ENCODE data around the gene SNAI3. TPM values are rescaled to one million over a fixed set of nuclear protein-coding genes. Genes with fewer than 3 reads are reported as not detected.

The SNAI3 gene
- total RNA-seq, 4 donors from 2014 or later: 0.39 to 1.7 (median 1.1) TPM; not detected in 1

DNA sequence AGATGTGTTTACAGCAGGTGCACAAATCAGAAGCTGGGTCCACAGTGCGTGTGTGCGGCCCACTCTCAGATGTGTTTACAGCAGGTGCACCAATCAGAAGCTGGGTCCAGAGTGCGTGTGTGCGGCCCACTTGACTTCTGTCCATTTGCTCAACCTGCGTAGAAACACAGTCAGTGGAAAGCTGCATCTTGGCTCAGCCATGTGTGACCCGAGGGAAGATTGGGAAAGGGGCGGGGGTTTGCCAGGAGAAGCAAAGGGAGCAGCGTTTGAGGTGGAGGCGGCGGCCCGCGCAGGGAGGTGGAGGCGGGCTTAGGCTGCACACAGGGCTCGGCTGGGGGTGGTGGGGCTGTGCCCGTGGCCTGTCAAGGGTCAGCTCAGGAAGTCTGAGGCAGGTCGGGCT lies 24.2 kb upstream of the SNAI3 start:
- no peak for ATAC-seq
- no peak overlapping the region for H3K27ac ChIP-seq
- 52% methylated on average over 7 of the region's 16 CpGs; no CpG with 5 or more reads in 1 of the 2 donors for WGBS, 2 donors (ENCODE audit: low coverage in 1 of 2)
- H3K9me3 ChIP-seq: no peaks in the 10 kb centered on the region
- no peak overlapping the region for H3K4me3 ChIP-seq
- no peaks in the 10 kb centered on the region for H3K27me3 ChIP-seq
- peaks cover 0 to 25% (median 9%) of the 10 kb centered on the region in 3 donors for H3K4me1 ChIP-seq
- TF ChIP-seq POLR2AphosphoS5 (IDR thresholded peaks at IDR 0.05) (no peak), EP300 (IDR thresholded peaks at IDR 0.05) (no peak)
- H3K36me3 ChIP-seq: peaks cover 0 to 40% of the 10 kb centered on the region in 2 donors

DNA sequence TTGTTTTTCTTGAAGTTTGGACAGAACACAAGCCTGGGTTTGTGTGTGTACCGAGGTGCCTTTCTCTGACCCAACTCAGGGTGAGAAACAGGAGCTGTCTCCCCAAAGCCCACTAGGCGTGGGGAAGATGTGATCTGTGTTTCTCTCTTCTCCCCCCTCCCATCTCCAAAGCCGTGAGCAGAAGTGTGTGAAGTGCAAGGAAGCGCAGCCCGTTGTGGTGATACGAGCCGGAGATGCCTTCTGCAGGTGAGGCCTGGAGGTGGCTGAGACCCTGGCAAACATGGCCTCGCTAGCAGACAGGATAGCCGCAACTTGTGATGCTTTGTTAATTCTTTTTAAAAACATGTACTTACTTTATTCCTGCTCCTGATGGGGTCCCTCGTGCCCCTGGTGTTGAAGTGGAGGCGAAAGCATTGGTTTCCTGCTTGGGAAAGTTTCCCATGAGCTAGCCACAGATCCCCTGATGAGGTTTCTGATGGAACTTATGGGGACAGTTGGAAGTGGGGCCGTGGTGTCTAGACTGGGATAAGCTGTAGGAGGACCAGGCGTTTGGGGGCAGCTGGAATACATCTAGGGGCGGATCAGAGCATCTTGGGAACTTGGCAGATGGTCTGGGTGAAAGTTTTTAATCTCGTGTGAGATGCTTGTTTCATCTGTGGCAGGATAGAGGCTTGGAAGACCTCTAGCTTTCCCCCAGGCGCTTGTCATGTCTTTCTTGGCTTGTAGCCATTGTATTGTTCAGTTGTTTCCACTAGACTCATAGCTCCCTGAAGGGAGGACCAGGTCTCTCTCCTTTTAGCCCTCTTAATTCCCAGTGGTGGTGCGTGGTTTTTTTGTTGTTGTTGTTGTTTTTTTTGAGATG lies 20.9 kb upstream of the SNAI3 start:
- no peaks in the 10 kb centered on the region for H3K9me3 ChIP-seq
- ATAC-seq: no peak
- no peak for TF ChIP-seq POLR2A (IDR thresholded peaks at IDR 0.05)
- TF ChIP-seq POLR2AphosphoS5 (IDR thresholded peaks at IDR 0.05): no peak
- no peak for TF ChIP-seq EP300 (IDR thresholded peaks at IDR 0.05)
- peaks cover 0 to 23% of the 10 kb centered on the region in 2 donors for H3K36me3 ChIP-seq
- peak overlapping the region; percentile 66 to 93 (median 90) for H3K27ac ChIP-seq
- peaks cover 0 to 58% (median 21%) of the 10 kb centered on the region in 3 donors for H3K4me1 ChIP-seq
- WGBS, 2 donors (ENCODE audit: low coverage in 1 of 2): 26 to 67% methylated on average over 1 to 12 of the region's 17 CpGs
- H3K4me3 ChIP-seq: peak overlapping the region; percentile 71 to 99
- no peaks in the 10 kb centered on the region for H3K27me3 ChIP-seq

DNA sequence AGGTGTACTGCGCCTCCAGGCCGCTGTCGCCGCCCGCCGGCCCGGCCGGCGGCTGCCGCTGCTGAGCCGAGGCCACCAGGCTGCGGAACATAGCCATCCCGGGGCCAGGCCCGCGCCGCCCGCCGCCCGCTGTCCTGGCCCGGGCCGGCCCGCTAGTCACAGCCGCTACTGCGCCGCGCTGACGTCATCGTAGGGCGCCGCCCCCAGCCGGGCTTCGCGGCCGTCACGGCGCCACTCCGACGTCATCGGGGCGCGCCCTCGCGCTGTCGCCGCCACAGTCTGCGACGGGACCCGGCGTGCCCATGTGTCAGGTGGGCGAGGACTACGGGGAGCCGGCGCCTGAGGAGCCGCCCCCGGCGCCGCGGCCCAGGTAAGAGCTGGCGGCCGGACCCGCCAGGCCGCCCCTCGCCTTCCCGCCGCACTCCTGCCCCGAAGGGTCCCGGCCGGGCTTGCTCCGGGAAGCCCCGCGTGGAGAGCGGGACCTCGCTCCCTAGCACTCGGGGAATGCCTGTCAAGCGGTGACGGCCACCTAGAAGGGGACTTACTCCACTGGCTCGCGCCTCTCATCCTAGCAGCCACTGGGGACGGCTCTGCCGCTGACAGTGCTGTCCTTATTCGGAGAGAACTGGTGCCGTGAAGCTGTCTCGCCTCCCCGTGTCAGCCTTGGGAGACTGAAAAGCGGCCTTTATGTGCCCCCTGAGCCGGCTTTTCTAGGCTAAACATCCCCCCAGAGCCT lies 20.1 kb upstream of the SNAI3 start, which contains the start of the genes CTU2 and RNF166:
TSS of gene CTU2 (plus strand) at position 275 of the 736 bp plus-strand sequence. CDS start at position 303, 28 bp downstream.
TSS of gene RNF166 (minus strand) at position 180 of the 736 bp plus-strand sequence. CDS start at position 97, 83 bp downstream.
- no CpG with 5 or more reads among the region's 86 CpGs for WGBS, 2 donors (ENCODE audit: low coverage in 1 of 2)
- ATAC-seq: peak; percentile 92
- H3K4me1 ChIP-seq: peaks cover 0 to 66% (median 24%) of the 10 kb centered on the region in 3 donors

GRCh38 chr16:88705801-88706228 lies 19.5 kb upstream of the SNAI3 start:
- Histone ChIP-seq H3K4me3 (peak overlapping the region; percentile 71 to 99), H3K4me1 (peaks cover 0 to 72% (median 27%) of the 10 kb centered on the region in 3 donors), H3K27me3 (no peaks in the 10 kb centered on the region), H3K27ac (peak overlapping the region; percentile 40 to 93 (median 90)), H3K9me3 (no peaks in the 10 kb centered on the region), H3K36me3 (peaks cover 0 to 35% of the 10 kb centered on the region in 2 donors)
- TF ChIP-seq CTCF (IDR thresholded peaks at IDR 0.05) (no peak), EP300 (IDR thresholded peaks at IDR 0.05) (no peak), POLR2AphosphoS5 (IDR thresholded peaks at IDR 0.05) (no peak), POLR2A (IDR thresholded peaks at IDR 0.05) (no peak)
- no CpG with 5 or more reads among the region's 57 CpGs for WGBS, 2 donors (ENCODE audit: low coverage in 1 of 2)
- peak; percentile 54 for ATAC-seq

More for the DNA sequence above, 20.1 kb upstream of the SNAI3 start, which contains the start of the genes CTU2 and RNF166:
- Histone ChIP-seq H3K4me3 (peak within 1 kb of the TSS; percentile 71 to 99), H3K27ac (peak within 1 kb of the TSS; percentile 66 to 93 (median 90)), H3K9me3 (no peaks in the 10 kb centered on the region), H3K27me3 (no peaks in the 10 kb centered on the region), H3K36me3 (peaks cover 0 to 30% of the 10 kb centered on the region in 2 donors)
- TF ChIP-seq EP300 (IDR thresholded peaks at IDR 0.05): no peak
- TF ChIP-seq POLR2A (IDR thresholded peaks at IDR 0.05): peak; percentile 93
- peak; percentile 80 for TF ChIP-seq POLR2AphosphoS5 (IDR thresholded peaks at IDR 0.05)
- peak in 1 of 4 experiments; percentile 9 for TF ChIP-seq CTCF (IDR thresholded peaks at IDR 0.05)

GRCh38 chr16:88705076-88705684 lies 18.9 kb upstream of the SNAI3 start:
- no peak for ATAC-seq
- Histone ChIP-seq H3K9me3 (no peaks in the 10 kb centered on the region), H3K36me3 (peaks cover 0 to 40% of the 10 kb centered on the region in 2 donors), H3K27ac (peak overlapping the region; percentile 40 to 93 (median 90)), H3K4me3 (peak overlapping the region; percentile 71 to 99), H3K27me3 (no peaks in the 10 kb centered on the region), H3K4me1 (peaks cover 0 to 78% (median 27%) of the 10 kb centered on the region in 3 donors)
- no peak for TF ChIP-seq CTCF (IDR thresholded peaks at IDR 0.05)
- TF ChIP-seq POLR2AphosphoS5 (IDR thresholded peaks at IDR 0.05): no peak
- no peak for TF ChIP-seq POLR2A (IDR thresholded peaks at IDR 0.05)
- no peak for TF ChIP-seq EP300 (IDR thresholded peaks at IDR 0.05)
- 20 to 22% methylated on average over 1 to 4 of the region's 9 CpGs for WGBS, 2 donors (ENCODE audit: low coverage in 1 of 2)

All from gastroesophageal sphincter (tissue), 4 donors.